GM12873 (cell line): Measurements from ENCODE around the gene GOLGA7B.

Source experiments
- TF ChIP-seq, protein P1 (sequence below): IDR thresholded peaks from 2 replicates; pipeline ENCODE4 v1.5.1; 2012; ENCODE audit warnings: low read depth, mild to moderate bottlenecking, moderate library complexity, low read length, control low read depth; ENCODE audit not compliant: insufficient read depth; ENCODE audit errors: missing control alignments

GOLGA7B gene

DNA sequence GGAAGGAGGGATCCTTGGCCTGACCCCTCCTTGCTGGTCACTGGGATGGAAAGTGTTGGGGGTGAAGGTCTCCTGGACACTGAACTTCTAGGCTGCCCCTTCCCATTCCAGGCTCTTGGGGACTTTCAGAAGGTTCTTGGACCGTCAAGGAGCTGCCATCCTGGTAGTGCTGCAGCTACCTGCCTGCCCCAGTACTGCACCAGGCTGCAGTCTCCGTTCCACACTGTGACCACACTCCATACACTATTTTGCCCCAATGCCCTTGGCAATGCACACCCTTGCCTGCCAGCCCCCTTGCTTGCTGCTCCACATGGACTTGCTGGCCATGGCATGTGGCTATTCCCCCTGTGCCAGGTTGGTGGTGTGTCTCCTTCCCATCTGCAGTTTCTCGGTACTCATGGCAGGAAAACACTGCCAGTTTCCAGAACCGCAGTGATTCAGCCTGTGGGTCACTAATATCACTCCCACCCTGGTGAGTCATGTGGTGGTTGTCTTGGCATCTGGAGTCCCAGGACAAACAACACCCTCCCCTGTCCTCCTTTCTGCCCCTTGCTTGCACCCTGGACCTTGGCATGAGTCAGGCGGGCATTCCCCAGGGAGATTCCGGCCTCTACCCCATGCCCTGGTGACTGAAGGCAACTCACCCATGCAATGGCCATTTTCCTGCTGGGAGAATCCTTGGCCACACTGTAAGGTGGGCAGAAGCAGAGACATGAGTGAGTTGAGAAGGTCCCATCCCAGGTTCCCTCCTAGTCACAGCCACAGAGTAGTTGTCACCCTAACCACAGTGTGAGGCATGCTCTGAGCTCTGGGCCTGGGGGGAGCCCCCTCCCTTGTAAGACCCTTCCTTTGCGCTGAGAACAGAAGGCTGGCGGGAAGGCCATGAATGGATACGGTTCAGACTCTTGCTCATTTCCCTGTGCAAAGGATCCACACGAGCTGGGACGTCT, 32.8 kb downstream of the GOLGA7B start:
- TF ChIP-seq, protein P1, sequence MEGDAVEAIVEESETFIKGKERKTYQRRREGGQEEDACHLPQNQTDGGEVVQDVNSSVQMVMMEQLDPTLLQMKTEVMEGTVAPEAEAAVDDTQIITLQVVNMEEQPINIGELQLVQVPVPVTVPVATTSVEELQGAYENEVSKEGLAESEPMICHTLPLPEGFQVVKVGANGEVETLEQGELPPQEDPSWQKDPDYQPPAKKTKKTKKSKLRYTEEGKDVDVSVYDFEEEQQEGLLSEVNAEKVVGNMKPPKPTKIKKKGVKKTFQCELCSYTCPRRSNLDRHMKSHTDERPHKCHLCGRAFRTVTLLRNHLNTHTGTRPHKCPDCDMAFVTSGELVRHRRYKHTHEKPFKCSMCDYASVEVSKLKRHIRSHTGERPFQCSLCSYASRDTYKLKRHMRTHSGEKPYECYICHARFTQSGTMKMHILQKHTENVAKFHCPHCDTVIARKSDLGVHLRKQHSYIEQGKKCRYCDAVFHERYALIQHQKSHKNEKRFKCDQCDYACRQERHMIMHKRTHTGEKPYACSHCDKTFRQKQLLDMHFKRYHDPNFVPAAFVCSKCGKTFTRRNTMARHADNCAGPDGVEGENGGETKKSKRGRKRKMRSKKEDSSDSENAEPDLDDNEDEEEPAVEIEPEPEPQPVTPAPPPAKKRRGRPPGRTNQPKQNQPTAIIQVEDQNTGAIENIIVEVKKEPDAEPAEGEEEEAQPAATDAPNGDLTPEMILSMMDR, result no peak

DNA sequence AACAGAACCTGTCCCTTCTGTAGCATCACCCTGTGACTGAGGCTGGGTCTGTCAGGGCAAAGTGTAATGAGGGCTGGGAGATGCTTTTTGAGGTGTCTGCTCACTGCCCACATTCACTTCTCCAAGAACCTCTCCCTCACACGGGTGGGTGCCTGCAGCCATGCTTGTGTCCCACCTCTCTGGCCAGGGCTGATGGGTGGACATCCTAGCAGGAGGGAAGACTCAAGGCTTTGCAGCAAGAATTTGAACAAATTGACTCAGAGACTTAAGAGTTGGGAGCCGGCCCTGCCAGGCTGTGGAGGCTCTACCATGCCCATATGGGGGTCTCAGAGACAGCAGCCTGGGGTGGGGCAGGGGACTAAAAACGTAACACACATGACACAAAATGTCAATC, 33.4 kb downstream of the GOLGA7B start:
- TF ChIP-seq, protein P1, result no peak

DNA sequence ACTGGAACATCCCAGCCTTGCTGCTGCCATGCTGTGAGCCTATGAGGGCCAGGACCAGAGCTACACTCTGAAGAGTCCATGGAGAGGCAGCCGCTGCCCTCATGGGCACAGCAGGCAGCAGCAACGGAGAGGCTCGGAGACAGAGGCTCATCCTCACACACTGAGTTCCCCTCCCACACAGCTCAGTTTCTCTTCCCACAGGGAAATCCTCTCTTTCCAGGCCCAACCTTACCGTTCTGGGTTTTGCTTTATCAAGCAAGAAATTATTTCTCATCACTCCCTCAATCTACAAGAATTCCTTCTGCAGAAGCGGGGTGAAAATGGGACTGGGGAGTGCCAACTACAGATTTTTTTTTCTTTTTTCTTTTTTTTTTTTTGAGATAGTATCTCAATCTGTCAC, 36.6 kb downstream of the GOLGA7B start:
- TF ChIP-seq, protein P1, result no peak

DNA sequence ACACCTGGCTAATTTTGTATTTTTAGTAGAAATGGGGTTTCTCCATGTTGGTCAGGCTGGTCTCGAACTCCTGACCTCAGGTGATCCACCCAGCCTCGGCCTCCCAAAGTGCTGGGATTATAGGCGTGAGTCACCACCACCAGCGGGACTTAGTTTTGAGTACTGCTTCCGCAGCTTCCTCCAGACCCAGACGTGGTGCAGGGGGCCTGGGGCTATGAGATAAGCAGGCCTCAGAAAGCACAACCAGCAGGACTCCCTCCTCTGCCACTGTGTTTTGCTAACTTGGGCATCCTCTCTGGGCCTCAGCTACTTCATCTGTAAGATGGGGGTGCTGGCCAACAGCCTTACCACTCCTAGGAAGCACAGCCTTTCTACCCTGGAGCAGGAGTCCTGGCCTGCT, 37.8 kb downstream of the GOLGA7B start:
- TF ChIP-seq, protein P1, result no peak

DNA sequence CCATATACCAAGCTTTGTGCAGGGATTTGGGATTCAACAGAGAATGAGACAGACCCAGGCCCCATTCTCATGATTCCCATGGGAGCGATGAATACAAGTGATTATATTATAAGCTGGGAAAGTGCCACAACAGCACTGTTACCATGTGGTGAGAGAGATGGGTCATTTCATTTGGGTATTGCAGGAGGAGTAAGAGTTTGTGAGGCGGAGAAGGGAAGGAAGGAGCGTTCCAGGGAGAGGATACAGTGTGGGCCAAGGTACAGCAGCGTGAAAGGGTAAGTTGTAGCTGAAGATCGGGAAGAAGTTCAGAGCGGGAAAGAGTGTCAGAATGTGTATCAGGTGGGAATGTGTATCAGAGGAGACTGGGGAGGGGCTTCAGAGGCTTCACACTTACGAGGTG, 38.5 kb downstream of the GOLGA7B start:
- TF ChIP-seq, protein P1, result no peak

DNA sequence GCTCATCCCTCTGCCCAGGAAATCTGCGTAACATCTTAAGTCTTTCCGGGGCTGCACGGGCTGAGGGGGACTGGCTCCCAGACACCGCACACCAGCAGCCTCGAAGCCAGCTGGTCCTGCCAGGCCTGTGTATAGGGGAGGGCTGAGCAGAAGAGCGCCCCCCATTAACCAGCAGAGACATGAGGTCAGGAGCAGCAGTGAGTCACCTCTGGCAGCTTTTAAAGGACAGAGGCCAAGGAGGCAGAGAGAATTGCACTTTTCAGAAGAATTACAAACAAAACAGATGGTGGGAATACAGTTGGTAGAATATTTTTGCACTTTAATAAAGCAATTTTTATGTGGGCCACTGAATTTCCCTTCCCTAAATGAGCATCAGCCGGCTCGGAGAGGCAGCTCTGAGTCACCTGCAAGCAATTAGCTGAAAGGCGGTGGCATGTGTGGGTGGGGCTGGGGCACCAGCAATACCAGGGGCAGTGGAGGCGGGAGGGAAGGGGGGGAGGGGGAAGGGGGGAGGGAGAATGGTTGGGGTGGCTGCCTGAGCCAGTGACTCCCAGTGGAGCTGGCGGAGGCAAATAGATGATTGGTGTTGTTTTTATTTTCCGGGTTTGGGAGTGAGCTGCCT, 39.1 kb downstream of the GOLGA7B start:
- TF ChIP-seq, protein P1, result no peak

DNA sequence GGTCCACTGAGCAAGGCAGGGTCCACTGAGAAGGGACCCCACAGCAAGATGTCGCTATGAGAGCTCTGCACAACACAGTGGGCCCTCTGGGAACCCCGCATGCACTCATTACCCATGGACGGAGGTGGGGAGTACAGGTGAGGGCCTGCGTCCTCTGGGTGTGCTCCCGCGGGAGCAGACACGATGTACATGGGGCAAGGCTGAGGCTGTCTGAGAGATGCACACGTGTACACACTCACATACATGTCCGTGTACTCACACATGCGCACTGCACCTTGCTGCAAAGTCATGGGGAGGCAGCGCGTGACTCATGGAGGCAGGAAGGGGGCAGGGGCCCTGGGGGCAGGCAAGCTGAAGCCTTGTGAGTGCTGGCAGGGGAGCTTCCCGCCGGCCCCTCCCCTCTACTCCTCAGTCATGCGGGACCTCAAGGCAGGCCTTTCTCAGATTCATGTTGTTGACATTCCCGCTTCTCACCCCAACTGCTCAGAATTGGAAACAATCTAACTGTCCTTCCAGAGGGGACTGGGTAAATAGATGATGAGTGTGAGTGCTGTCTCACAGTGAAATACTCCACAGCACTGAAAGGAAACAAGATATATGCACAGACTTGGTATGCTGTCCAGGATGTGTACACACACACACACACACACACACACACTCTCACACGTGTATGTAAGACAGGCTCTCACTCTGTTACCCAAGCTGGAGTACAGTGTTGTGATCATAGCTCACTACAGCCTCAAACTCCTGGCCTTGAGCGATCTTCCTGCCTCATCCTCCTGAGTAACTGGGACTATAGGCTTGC, 40.0 kb downstream of the GOLGA7B start:
- TF ChIP-seq, protein P1, result no peak
